GM18507 (cell line): ENCODE results near the gene ZC4H2.
"Not testable (repeated sequence)": the region's sequence is repeated elsewhere in the genome, so short reads cannot be mapped to it uniquely, and the experiment has no call there.

Experiments used
- DNase-seq: peaks from one replicate; pipeline ENCODE4 v3.0.0; 2011; ENCODE audit warnings: low read depth; ENCODE audit not compliant: insufficient read length; ENCODE audit errors: extremely low spot score
- FAIRE-seq: peaks from 2 replicates; lab custom pipeline; 2011; peaks lifted over from hg19 to GRCh38; lab: Jason Lieb, UNC

ZC4H2 gene

GRCh38 chrX:64975989-64976672 lies at the start of gene ZC4H2:
TSS of gene ZC4H2 (minus strand) at chrX:64976450. CDS start at chrX:64976377, 73 bp downstream.
- peak; percentile 54 for DNase-seq
- peak; percentile 95 for FAIRE-seq

GRCh38 chrX:65017451-65017850 lies 41.2 kb upstream of the ZC4H2 start:
- no peak for DNase-seq
- no peak for FAIRE-seq

GRCh38 chrX:65014230-65014629 lies 38.0 kb upstream of the ZC4H2 start:
- no peak for FAIRE-seq
- DNase-seq = no peak

GRCh38 chrX:65009459-65009858 lies 33.2 kb upstream of the ZC4H2 start:
- no peak for DNase-seq
- FAIRE-seq = no peak

- not testable (repeated sequence) for FAIRE-seq, DNase-seq
These were observed 26.0 kb upstream of the ZC4H2 start for GRCh38 chrX:65002208-65002607.

- DNase-seq (no peak), FAIRE-seq (no peak)
These were observed 20.6 kb upstream of the ZC4H2 start for GRCh38 chrX:64996805-64997204.

GRCh38 chrX:64994131-64994798 lies 18.0 kb upstream of the ZC4H2 start:
- FAIRE-seq = no peak
- no peak for DNase-seq

- no peak for DNase-seq
- no peak for FAIRE-seq
These were observed 1.6 kb upstream of the ZC4H2 start for GRCh38 chrX:64977830-64978229.

- DNase-seq = no peak
- FAIRE-seq = no peak
These were observed 801 bp upstream of the ZC4H2 start for GRCh38 chrX:64977051-64977450.

GRCh38 chrX:64976673-64977040 lies 407 bp upstream of the ZC4H2 start:
- no peak for DNase-seq
- FAIRE-seq = peak; percentile 33

- FAIRE-seq (peak; percentile 62), DNase-seq (no peak)
These were observed 759 bp downstream of the ZC4H2 start for GRCh38 chrX:64975491-64975890.

GRCh38 chrX:64925480-64925879 lies 50.8 kb downstream of the ZC4H2 start:
- DNase-seq (no peak), FAIRE-seq (no peak)

GRCh38 chrX:64908121-64908520 lies 68.1 kb downstream of the ZC4H2 start:
- DNase-seq = no peak
- FAIRE-seq = no peak

- FAIRE-seq (no peak), DNase-seq (no peak)
These were observed 81.7 kb downstream of the ZC4H2 start for GRCh38 chrX:64894454-64895038.

GRCh38 chrX:64885850-64886249 lies 90.4 kb downstream of the ZC4H2 start:
- DNase-seq (no peak), FAIRE-seq (no peak)

GRCh38 chrX:64878709-64879108 lies 97.5 kb downstream of the ZC4H2 start:
- FAIRE-seq, DNase-seq: not testable (repeated sequence)

GRCh38 chrX:64867217-64867616 lies 109.0 kb downstream of the ZC4H2 start:
- DNase-seq (no peak), FAIRE-seq (no peak)
